HG02885 (cell line): Measurements from ENCODE around the gene RGS9.
"Not testable (repeated sequence)": the region's sequence is repeated elsewhere in the genome, so short reads cannot be mapped to it uniquely, and the experiment has no call there.

Experiments used
- ATAC-seq: cut with Tn5 transposase; IDR thresholded peaks from one replicate; pipeline ENCODE4 v1.9.1; 2021; ENCODE audit warnings: mild to moderate bottlenecking; ENCODE audit not compliant: unreplicated experiment, poor library complexity

Gene RGS9

GRCh38 chr17:65109990-65110680, 27.0 kb upstream of the RGS9 start:
- no peak for ATAC-seq

- no peak for ATAC-seq
These were observed 21.3 kb upstream of the RGS9 start for GRCh38 chr17:65115839-65116238.

GRCh38 chr17:65116515-65116914, 20.7 kb upstream of the RGS9 start:
- not testable (repeated sequence) for ATAC-seq

- ATAC-seq = no peak
These were observed 19.7 kb upstream of the RGS9 start for GRCh38 chr17:65117384-65118035.

GRCh38 chr17:65121368-65121767, 15.8 kb upstream of the RGS9 start:
- ATAC-seq = no peak

GRCh38 chr17:65121916-65122806, 15.0 kb upstream of the RGS9 start:
- no peak for ATAC-seq

GRCh38 chr17:65122836-65123756, 14.1 kb upstream of the RGS9 start:
- peak; percentile 87 for ATAC-seq

- ATAC-seq = no peak
These were observed 13.2 kb upstream of the RGS9 start for GRCh38 chr17:65123757-65124675.

GRCh38 chr17:65130832-65131231, 6.3 kb upstream of the RGS9 start:
- ATAC-seq = no peak

- no peak for ATAC-seq
These were observed 5.9 kb upstream of the RGS9 start for GRCh38 chr17:65131240-65131639.

GRCh38 chr17:65131946-65132345, 5.2 kb upstream of the RGS9 start:
- no peak for ATAC-seq

GRCh38 chr17:65134035-65134434, 3.1 kb upstream of the RGS9 start:
- no peak for ATAC-seq

GRCh38 chr17:65139101-65139764, 2.1 kb downstream of the RGS9 start:
- no peak for ATAC-seq

- no peak for ATAC-seq
These were observed 5.1 kb downstream of the RGS9 start for GRCh38 chr17:65142247-65142646.

- no peak for ATAC-seq
These were observed 6.9 kb downstream of the RGS9 start for GRCh38 chr17:65143889-65144604.

- no peak for ATAC-seq
These were observed 8.6 kb downstream of the RGS9 start for GRCh38 chr17:65145743-65146142.

GRCh38 chr17:65147955-65148354, 10.8 kb downstream of the RGS9 start:
- no peak for ATAC-seq
